Upper lobe of left lung (tissue), 6 donors: ENCODE results near the gene DOCK4. TPM values are rescaled to one million over a fixed set of nuclear protein-coding genes. Genes with fewer than 3 reads are reported as not detected.

ENCODE experiments used
- ATAC-seq, 2 donors: fragments of 200-7000 bp; cut with Tn5 transposase; one replicate each; pipeline ENCODE4 v1.9.1; 2022; ENCODE audit warnings: mild to moderate bottlenecking in 2 of 2, moderate library complexity in 2 of 2; ENCODE audit not compliant: low FRiP score in 2 of 2
- DNase-seq, 2 donors: peaks; one replicate each; pipeline ENCODE4 v3.0.0-alpha.2; 2019 to 2020
- H3K27ac ChIP-seq, 4 donors: fragments of 200-600 bp; sonication (generic); one replicate each; pipeline ENCODE4 v1.5.1; 2016 to 2019
- H3K27me3 ChIP-seq, 4 donors: fragments of 200-600 bp; sonication (generic); one replicate each; pipeline ENCODE4 v1.5.1; 2017 to 2019
- H3K36me3 ChIP-seq, 4 donors: fragments of 200-600 bp; sonication (generic); one replicate each; pipeline ENCODE4 v1.5.1; 2016 to 2019
- H3K4me1 ChIP-seq, 4 donors: fragments of 200-600 bp; sonication (generic); one replicate each; pipeline ENCODE4 v1.5.1; 2018 to 2019
- H3K4me3 ChIP-seq, 4 donors: fragments of 200-600 bp; sonication (generic); one replicate each; pipeline ENCODE4 v1.5.1; 2017 to 2019; ENCODE audit warnings: mild to moderate bottlenecking in 2 of 4, moderate library complexity in 1 of 4
- H3K9me3 ChIP-seq, 4 donors: fragments of 200-600 bp; sonication (generic); one replicate each; pipeline ENCODE4 v1.5.1; 2018 to 2019
- EP300 ChIP-seq, 4 donors: sonication (generic); formaldehyde crosslinking; IDR thresholded peaks; one replicate each; pipeline ENCODE4 v1.5.1; 2017; ENCODE audit warnings: antibody characterized with exemption in 4 of 4, control low read depth in 2 of 4
- POLR2A ChIP-seq, 4 donors: fragments of 450-650 bp; IDR thresholded peaks; one replicate each; pipeline ENCODE4 v1.5.1; 2016 to 2017; ENCODE audit warnings: antibody characterized with exemption in 4 of 4, mild to moderate bottlenecking in 2 of 4
- POLR2AphosphoS5 ChIP-seq, 2 donors: sonication (generic); formaldehyde crosslinking; IDR thresholded peaks; one replicate each; pipeline ENCODE4 v1.5.1; 2017; ENCODE audit warnings: antibody characterized with exemption in 2 of 2
- WGBS, 2 donors: methylation state at CpG; one replicate each; pipeline ENCODE4 v1.1.5; 2017 to 2018; 5-methylcytosine and 5-hydroxymethylcytosine counted together
- total RNA-seq, 6 donors: library from RNA; depleted of rRNA in 4 of 6; stranded (reverse); fragments of >200 nt in 4 of 6; gene quantifications; one replicate each; pipeline versions ENCODE4 v1.1.0 to v1.2.1, GENCODE V29; 2016 to 2021
- TF ChIP-seq, protein P1 (sequence below), 6 experiments: fragments of 450-650 bp in 4 of 6; fragments of 200-600 bp in 2 of 6; sonication (generic) in 2 of 6; IDR thresholded peaks; one replicate each; pipeline ENCODE4 v1.5.1; 2016 to 2019; ENCODE audit warnings: antibody characterized with exemption in 6 of 6
- donor health status: DM: no; HTN: no; CAD: no; lungs with moderate emphysema.
- donor health status: DM: no; HTN: yes; CAD: no; lungs with severe emphysema.

DOCK4 gene
- total RNA-seq, 6 donors from 2014 or later: 53.6 to 166 (median 100) TPM

DNA sequence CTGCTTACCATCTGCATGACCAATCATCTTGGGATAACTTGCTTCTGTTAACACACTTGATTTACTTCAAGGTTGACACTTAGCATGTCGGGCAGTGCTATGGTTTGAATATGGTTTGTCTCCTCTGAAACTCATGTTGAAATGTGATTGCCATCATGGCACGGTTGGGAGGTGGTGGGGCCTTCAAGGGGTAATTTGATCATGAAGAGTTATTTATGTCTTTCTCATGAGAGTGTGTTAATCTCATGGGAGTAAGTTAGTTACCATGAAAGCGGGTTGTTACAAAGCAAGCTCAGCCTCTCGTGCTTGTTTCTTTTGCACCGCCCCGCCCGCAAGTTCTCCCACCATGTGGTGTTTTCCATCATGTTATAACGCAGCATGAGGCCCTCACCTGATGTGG lies 163.6 kb downstream of the DOCK4 start:
- TF ChIP-seq POLR2AphosphoS5 (IDR thresholded peaks at IDR 0.05): no peak
- TF ChIP-seq EP300 (IDR thresholded peaks at IDR 0.05): no peak
- TF ChIP-seq POLR2A (IDR thresholded peaks at IDR 0.05): no peak
- TF ChIP-seq, protein P1, sequence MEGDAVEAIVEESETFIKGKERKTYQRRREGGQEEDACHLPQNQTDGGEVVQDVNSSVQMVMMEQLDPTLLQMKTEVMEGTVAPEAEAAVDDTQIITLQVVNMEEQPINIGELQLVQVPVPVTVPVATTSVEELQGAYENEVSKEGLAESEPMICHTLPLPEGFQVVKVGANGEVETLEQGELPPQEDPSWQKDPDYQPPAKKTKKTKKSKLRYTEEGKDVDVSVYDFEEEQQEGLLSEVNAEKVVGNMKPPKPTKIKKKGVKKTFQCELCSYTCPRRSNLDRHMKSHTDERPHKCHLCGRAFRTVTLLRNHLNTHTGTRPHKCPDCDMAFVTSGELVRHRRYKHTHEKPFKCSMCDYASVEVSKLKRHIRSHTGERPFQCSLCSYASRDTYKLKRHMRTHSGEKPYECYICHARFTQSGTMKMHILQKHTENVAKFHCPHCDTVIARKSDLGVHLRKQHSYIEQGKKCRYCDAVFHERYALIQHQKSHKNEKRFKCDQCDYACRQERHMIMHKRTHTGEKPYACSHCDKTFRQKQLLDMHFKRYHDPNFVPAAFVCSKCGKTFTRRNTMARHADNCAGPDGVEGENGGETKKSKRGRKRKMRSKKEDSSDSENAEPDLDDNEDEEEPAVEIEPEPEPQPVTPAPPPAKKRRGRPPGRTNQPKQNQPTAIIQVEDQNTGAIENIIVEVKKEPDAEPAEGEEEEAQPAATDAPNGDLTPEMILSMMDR (IDR thresholded peaks at IDR 0.05): no peak
- ATAC-seq (no peak), DNase-seq (no peak)
- Histone ChIP-seq H3K27ac (no peak overlapping the region), H3K36me3 (no peaks in the 10 kb centered on the region), H3K27me3 (no peaks in the 10 kb centered on the region), H3K9me3 (peaks cover 0 to 1% (median 0%) of the 10 kb centered on the region in 4 donors), H3K4me3 (no peak overlapping the region), H3K4me1 (peaks cover 0 to 9% (median 0%) of the 10 kb centered on the region in 4 donors)
- WGBS, 2 donors: 95 to 97% methylated on average over 8 of the region's 8 CpGs

DNA sequence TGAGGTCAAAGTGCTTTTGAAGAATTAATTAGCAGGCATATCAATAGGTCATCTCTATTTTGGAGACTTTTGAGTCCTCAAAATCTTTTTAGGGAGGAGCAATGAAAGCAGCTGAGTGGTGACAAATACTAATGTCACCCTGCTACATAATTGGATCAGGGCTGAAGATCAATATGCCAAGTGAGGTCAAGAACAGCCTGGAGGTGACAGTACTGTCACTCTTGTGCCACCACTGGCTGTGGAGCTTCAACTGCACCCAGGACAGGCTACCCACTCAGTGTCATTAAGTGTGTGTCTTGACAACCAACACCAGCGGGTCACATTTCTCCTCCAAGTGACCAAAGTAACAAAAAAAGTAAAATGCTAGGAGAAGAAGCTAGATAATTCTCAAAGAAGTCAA lies 167.8 kb downstream of the DOCK4 start:
- ATAC-seq (no peak), DNase-seq (no peak)
- no peaks in the 10 kb centered on the region for H3K36me3 ChIP-seq
- H3K4me1 ChIP-seq: peaks cover 0 to 34% (median 8%) of the 10 kb centered on the region in 4 donors
- H3K27me3 ChIP-seq: no peaks in the 10 kb centered on the region
- TF ChIP-seq, protein P1 (IDR thresholded peaks at IDR 0.05): no peak
- no peak for TF ChIP-seq POLR2AphosphoS5 (IDR thresholded peaks at IDR 0.05)
- no peak for TF ChIP-seq EP300 (IDR thresholded peaks at IDR 0.05)
- TF ChIP-seq POLR2A (IDR thresholded peaks at IDR 0.05): no peak
- H3K9me3 ChIP-seq: no peaks in the 10 kb centered on the region
- no peak overlapping the region for H3K4me3 ChIP-seq
- H3K27ac ChIP-seq: no peak overlapping the region
- WGBS, 2 donors: 100% methylated on average over 1 of the region's 1 CpG

DNA sequence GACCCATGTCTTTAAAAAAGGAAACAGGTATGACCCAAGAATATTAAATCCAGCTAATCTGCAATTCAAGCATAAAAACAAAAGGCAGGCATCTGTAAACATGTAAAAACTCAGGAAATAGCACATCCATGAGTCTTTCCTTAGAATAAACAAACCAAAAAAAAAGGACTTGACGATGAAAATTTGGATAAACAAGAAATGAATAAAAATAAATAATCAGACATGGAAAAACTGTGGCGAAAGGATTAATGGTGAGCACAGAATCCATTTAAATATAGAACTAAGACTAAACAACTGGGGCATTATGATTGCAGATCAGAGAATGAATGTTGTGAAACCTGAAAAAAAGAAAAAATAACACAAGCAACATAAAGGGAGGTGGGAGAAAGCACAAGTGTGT lies 170.1 kb downstream of the DOCK4 start:
- no peaks in the 10 kb centered on the region for H3K27me3 ChIP-seq
- TF ChIP-seq POLR2AphosphoS5 (IDR thresholded peaks at IDR 0.05) (no peak), POLR2A (IDR thresholded peaks at IDR 0.05) (no peak), EP300 (IDR thresholded peaks at IDR 0.05) (no peak)
- TF ChIP-seq, protein P1 (IDR thresholded peaks at IDR 0.05): no peak
- H3K4me1 ChIP-seq: peaks cover 6 to 37% (median 16%) of the 10 kb centered on the region in 4 donors
- no peak for DNase-seq
- no peak overlapping the region for H3K4me3 ChIP-seq
- H3K9me3 ChIP-seq: no peaks in the 10 kb centered on the region
- ATAC-seq: no peak
- H3K27ac ChIP-seq: peak overlapping the region in 1 of 4 donors; percentile 24
- no peaks in the 10 kb centered on the region for H3K36me3 ChIP-seq
- WGBS, 2 donors: 42 to 64% methylated on average over 2 of the region's 2 CpGs

DNA sequence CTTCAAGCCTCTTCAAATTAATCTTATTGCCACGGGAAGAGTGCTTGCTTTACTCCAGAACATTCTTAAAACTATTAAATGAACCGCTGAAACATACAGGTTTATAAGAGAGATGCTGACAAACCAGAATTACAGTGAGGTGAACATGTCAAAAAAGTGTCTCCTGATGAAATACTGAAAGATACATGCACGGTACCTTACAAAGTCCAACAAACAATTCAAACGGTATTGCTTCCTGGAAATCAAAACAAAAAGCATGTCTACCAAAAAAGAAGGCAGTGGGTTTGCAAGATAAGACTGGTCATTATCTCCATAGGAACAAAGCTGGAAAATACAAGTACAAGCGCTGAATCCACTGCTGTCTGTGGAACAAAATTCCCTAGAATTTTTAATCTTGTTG lies 174.5 kb downstream of the DOCK4 start:
- 53 to 69% methylated on average over 5 of the region's 5 CpGs for WGBS, 2 donors
- H3K4me3 ChIP-seq: no peak overlapping the region
- no peaks in the 10 kb centered on the region for H3K9me3 ChIP-seq
- ATAC-seq (no peak), DNase-seq (no peak)
- H3K27me3 ChIP-seq: no peaks in the 10 kb centered on the region
- TF ChIP-seq EP300 (IDR thresholded peaks at IDR 0.05): no peak
- TF ChIP-seq, protein P1 (IDR thresholded peaks at IDR 0.05): no peak
- TF ChIP-seq POLR2AphosphoS5 (IDR thresholded peaks at IDR 0.05): no peak
- no peak for TF ChIP-seq POLR2A (IDR thresholded peaks at IDR 0.05)
- H3K36me3 ChIP-seq: no peaks in the 10 kb centered on the region
- H3K27ac ChIP-seq: no peak overlapping the region
- H3K4me1 ChIP-seq: peaks cover 6 to 29% (median 16%) of the 10 kb centered on the region in 4 donors

DNA sequence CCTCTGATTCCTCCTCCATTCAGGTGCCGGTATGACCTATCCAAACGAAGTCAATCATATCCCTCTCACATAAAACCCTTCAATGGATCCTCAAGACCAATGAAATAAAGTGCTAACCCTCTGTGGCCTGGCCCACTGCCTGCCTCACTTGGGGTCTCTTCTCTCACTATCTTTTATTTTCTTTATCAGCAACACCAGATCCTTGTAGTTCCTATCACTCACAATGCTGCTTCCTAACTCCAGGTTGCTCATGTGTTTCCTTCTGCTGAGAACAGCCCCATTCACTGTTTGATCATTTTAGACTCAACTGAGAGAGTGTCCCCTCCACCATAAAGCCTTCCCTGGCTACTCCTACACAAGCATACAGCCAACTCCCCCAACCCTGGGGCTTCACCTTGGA lies 180.6 kb downstream of the DOCK4 start:
- no peaks in the 10 kb centered on the region for H3K9me3 ChIP-seq
- H3K36me3 ChIP-seq: no peaks in the 10 kb centered on the region
- 94 to 98% methylated on average over 2 of the region's 2 CpGs for WGBS, 2 donors
- H3K27me3 ChIP-seq: no peaks in the 10 kb centered on the region
- TF ChIP-seq POLR2AphosphoS5 (IDR thresholded peaks at IDR 0.05) (no peak), EP300 (IDR thresholded peaks at IDR 0.05) (no peak), POLR2A (IDR thresholded peaks at IDR 0.05) (no peak)
- TF ChIP-seq, protein P1 (IDR thresholded peaks at IDR 0.05): no peak
- H3K27ac ChIP-seq: no peak overlapping the region
- ATAC-seq (no peak), DNase-seq (no peak)
- peaks cover 17 to 20% (median 18%) of the 10 kb centered on the region in 4 donors for H3K4me1 ChIP-seq
- H3K4me3 ChIP-seq: no peak overlapping the region
